Progenitor cell of endocrine pancreas (in vitro differentiated cells): ENCODE measurements around the gene GPR39. TPM values are rescaled to one million over a fixed set of nuclear protein-coding genes. Genes with fewer than 3 reads are reported as not detected.

Source experiments
- DNase-seq: peaks from one replicate; pipeline ENCODE4 v3.0.0; 2021; ENCODE audit warnings: low spot score; ENCODE audit not compliant: unreplicated experiment
- H3K27ac Mint-ChIP-seq: 2 replicates; pipeline ENCODE4 v1.8.0; 2021; ENCODE audit warnings: mild to moderate bottlenecking, moderate library complexity, mixed read lengths
- H3K27me3 Mint-ChIP-seq: 2 replicates; pipeline ENCODE4 v1.8.0; 2021; ENCODE audit warnings: mixed read lengths
- H3K36me3 Mint-ChIP-seq: 2 replicates; pipeline ENCODE4 v1.8.0; 2022; ENCODE audit warnings: mixed read lengths; ENCODE audit not compliant: insufficient read depth
- H3K4me1 Mint-ChIP-seq: 2 replicates; pipeline ENCODE4 v1.8.0; 2021; ENCODE audit warnings: low read depth, mixed read lengths
- H3K4me3 Mint-ChIP-seq: 2 replicates; pipeline ENCODE4 v1.8.0; 2021; ENCODE audit warnings: low read depth, mild to moderate bottlenecking, moderate library complexity, mixed read lengths
- H3K9me3 Mint-ChIP-seq: 2 replicates; pipeline ENCODE4 v1.8.0; 2021; ENCODE audit warnings: low read depth, mixed read lengths
- CTCF ChIP-seq: fragments of 200-600 bp; sonication (generic); IDR thresholded peaks from one replicate; pipeline ENCODE4 v1.5.0; 2021; ENCODE audit warnings: antibody characterized with exemption, mild to moderate bottlenecking; ENCODE audit not compliant: unreplicated experiment
- total RNA-seq: library from RNA; stranded (reverse); gene quantifications from 2 replicates; pipeline ENCODE4 v1.2.1, GENCODE V29; 2021

The GPR39 gene
- total RNA-seq, 1 donor from 2014 or later: 4.0 TPM

GRCh38 chr2:132680544-132680943 lies 263.9 kb downstream of the GPR39 start:
- H3K4me3 Mint-ChIP-seq: no peak overlapping the region
- H3K4me1 Mint-ChIP-seq: peaks cover 7% of the 10 kb centered on the region
- no peak for DNase-seq
- H3K9me3 Mint-ChIP-seq: no peaks in the 10 kb centered on the region
- H3K27ac Mint-ChIP-seq: no peak overlapping the region
- no peak for TF ChIP-seq CTCF
- peaks cover 17% of the 10 kb centered on the region for H3K27me3 Mint-ChIP-seq
- no peaks in the 10 kb centered on the region for H3K36me3 Mint-ChIP-seq

- TF ChIP-seq CTCF: no peak
- DNase-seq: no peak
These were observed 265.2 kb downstream of the GPR39 start for GRCh38 chr2:132681766-132682165.

GRCh38 chr2:132690664-132691303 lies 274.2 kb downstream of the GPR39 start:
- peaks cover 1% of the 10 kb centered on the region for H3K36me3 Mint-ChIP-seq
- no peak for DNase-seq
- TF ChIP-seq CTCF: no peak
- peaks cover 6% of the 10 kb centered on the region for H3K9me3 Mint-ChIP-seq
- no peaks in the 10 kb centered on the region for H3K4me1 Mint-ChIP-seq
- H3K27ac Mint-ChIP-seq: peak overlapping the region; percentile 62
- H3K4me3 Mint-ChIP-seq: no peak overlapping the region
- peaks cover 1% of the 10 kb centered on the region for H3K27me3 Mint-ChIP-seq

More at GRCh38 chr2:132681766-132682165, 265.2 kb downstream of the GPR39 start:
- Mint-ChIP-seq H3K36me3 (no peaks in the 10 kb centered on the region), H3K4me3 (no peak overlapping the region), H3K27ac (no peak overlapping the region), H3K9me3 (no peaks in the 10 kb centered on the region), H3K4me1 (peaks cover 7% of the 10 kb centered on the region), H3K27me3 (peaks cover 17% of the 10 kb centered on the region)

- Mint-ChIP-seq H3K9me3 (peaks cover 6% of the 10 kb centered on the region), H3K27ac (no peak overlapping the region), H3K27me3 (no peaks in the 10 kb centered on the region), H3K4me1 (no peaks in the 10 kb centered on the region), H3K36me3 (peaks cover 1% of the 10 kb centered on the region), H3K4me3 (no peak overlapping the region)
- no peak for TF ChIP-seq CTCF
- no peak for DNase-seq
These were observed 275.0 kb downstream of the GPR39 start for GRCh38 chr2:132691556-132691955.

- Mint-ChIP-seq H3K9me3 (peaks cover 6% of the 10 kb centered on the region), H3K4me1 (no peaks in the 10 kb centered on the region), H3K27me3 (no peaks in the 10 kb centered on the region), H3K36me3 (peaks cover 1% of the 10 kb centered on the region), H3K27ac (no peak overlapping the region), H3K4me3 (no peak overlapping the region)
- DNase-seq: no peak
- TF ChIP-seq CTCF: no peak
These were observed 276.2 kb downstream of the GPR39 start for GRCh38 chr2:132692816-132693215.
